Stimulated activated CD4-positive, alpha-beta T cell treated with anti-CD3 and anti-CD28 coated beads, Interleukin-12 subunit alpha, Interleukin-12 subunit beta, amount 100 ng/mL, for 48 hours (primary cell): ENCODE measurements around the gene WNT7A.

ENCODE experiments used
- DNase-seq, 3 donors: peaks; one replicate each; pipeline ENCODE4 v3.0.0-alpha.2; 2020; ENCODE audit warnings: low read depth in 2 of 3, low spot score in 1 of 3

Gene WNT7A

DNA sequence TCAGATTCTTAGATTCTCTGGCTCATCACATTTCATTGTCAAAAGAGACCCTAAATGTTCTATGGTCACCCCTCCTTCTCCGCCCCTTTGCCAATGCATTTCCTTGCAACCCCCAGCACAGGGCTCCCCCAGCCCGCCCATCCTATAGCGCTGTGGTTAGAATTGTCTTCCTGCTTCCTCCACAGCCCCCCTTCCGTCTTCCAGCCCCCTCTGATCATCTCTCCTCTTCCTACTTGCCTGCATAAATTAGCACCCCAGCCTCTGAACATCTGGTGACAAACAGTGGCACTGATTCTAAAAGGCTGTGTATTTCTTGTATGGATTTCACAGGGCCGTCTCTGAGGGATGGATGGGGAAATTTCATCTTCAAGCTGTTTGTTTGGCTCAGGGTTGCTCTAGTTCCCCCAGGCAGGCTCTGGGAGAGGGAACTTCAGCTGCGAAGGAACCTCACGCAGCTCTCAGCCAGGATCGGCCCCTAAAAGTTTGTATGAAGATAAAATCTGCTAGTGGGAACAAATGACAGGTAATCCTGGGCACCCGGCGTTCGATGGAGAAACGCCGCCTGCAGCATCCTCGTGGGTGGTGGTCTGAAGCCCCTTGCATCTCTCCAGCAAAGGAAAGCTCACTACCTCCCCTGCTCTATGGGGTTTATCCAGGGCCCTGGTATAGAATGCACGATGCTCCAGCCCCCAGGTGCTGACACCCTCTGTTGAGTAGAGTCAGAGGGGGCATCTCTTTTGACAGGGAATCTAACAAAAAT, 83.0 kb downstream of the WNT7A start:
- DNase-seq: no peak

- no peak for DNase-seq
These were observed 84.1 kb downstream of the WNT7A start for GRCh38 chr3:13795816-13796215.

DNA sequence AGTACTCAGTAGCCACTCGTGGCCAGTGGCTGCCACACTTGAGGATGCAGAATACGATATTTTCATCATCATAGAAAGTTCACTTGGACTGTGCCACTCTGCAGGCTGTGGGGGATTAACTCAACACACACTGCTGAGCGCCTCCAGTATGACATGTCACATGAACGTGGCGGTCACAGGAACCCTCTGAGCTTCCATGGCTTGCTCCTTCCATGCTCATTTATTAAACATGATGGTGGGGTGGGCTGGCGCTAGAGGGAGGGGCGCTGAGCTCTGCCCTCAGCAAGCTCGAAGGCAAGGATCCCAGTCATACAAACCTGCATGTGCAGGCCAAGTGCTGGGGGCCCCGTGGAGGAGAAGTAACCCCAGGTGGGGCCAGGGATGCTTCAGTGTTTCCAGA, 85.5 kb downstream of the WNT7A start:
- DNase-seq: no peak

- DNase-seq: no peak
These were observed 86.4 kb downstream of the WNT7A start for GRCh38 chr3:13793451-13793850.

DNA sequence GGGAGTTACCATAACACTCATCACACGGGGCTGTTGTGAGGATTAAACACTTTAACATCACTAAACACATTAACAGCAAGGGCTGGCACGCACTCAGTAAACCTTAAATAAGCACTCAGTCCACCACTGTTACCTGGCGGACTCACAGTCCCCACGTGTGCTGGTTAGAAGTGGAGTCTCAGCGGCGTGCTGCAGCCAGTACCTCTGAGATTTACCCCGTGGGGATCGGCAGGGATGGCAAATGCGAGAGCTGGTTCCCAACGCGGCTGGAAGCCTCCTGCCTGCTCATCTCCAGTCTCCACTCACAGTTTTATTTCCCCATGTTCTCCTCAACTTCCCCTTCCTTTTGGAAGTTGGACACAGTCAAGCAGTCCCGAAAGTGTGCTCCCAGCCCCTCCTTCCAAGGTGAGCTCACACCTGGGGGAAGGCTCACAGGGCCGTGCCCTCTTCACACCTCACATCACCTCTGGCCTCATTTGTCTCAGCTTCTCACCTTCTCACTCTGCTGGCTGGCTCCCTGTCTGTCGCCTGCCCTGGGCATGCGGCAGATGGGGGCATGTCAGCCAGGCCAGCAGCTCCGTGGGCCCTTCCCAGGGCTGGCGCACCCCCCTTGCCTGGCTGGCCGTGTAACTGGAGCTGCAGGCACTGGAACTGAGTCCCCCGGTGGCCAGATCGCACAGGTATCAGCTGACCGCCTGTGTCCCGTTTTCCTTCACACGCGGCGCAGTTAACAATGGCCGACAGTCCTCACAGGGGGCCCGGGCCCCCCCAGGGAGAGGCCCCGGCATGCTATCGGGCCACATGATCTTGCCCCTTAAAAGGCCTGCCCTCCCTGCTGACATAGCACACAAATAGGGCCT, 87.1 kb downstream of the WNT7A start:
- no peak for DNase-seq

DNA sequence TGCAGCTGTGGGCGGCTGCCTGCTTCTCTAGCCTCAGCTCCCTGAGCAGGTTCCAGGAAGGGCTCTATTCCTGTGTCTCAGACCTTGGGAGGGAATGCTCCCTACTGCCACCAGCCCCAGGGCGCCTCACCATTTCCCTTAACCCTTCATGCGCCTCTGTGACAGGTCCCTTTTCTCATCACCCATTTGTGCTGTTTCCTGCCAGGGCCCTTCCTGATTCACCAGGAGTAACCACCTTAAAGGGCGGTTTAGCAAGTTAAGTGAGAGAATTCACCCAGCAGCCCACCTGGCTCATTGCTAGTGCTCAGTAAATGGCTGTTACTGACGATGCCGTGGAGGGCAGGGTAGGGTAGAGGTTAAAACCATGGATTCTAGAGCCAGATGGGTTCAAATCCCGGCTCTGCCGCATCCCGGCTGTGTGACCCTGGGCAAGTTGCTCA, 87.8 kb downstream of the WNT7A start:
- DNase-seq: no peak

DNA sequence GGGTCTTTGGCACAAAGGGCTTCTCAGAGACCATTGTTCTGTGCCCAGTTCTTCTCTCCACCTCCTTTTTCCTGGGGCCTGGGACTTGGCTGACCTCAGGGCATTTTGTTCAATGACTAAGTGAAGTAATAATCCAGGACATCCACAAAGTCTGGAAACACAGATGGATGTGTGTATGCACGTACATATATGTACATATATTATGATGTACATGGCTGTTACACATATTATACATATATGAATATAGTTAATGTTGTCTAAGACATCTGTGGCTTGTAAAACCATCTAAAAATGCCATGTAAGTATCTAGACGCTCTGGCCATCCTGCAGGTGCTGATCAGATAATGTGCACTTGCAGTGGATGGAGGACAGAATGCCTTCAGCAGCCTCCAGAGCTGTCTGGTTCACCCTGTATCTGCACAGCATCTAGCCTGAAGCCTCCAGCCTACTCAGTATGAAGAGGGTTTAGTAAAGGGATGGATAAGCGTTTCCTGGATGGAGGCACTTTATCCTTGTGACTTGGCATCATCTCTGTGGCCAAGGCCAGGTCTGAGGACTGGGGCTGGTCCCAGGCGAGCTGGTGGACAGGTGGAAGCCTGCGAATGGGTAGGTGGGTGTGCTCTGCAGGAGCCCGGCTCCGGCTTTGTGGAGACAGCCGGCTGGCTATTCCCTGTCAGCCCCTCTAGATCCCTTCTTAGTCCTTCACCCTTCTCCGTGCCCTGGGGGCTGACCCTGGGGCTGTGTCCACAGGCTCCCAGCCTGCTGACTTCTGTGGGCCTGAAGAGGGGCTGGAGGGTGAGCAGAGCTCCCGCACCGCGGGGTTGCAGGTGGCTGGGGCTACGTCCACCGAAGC, 88.4 kb downstream of the WNT7A start:
- no peak for DNase-seq

DNA sequence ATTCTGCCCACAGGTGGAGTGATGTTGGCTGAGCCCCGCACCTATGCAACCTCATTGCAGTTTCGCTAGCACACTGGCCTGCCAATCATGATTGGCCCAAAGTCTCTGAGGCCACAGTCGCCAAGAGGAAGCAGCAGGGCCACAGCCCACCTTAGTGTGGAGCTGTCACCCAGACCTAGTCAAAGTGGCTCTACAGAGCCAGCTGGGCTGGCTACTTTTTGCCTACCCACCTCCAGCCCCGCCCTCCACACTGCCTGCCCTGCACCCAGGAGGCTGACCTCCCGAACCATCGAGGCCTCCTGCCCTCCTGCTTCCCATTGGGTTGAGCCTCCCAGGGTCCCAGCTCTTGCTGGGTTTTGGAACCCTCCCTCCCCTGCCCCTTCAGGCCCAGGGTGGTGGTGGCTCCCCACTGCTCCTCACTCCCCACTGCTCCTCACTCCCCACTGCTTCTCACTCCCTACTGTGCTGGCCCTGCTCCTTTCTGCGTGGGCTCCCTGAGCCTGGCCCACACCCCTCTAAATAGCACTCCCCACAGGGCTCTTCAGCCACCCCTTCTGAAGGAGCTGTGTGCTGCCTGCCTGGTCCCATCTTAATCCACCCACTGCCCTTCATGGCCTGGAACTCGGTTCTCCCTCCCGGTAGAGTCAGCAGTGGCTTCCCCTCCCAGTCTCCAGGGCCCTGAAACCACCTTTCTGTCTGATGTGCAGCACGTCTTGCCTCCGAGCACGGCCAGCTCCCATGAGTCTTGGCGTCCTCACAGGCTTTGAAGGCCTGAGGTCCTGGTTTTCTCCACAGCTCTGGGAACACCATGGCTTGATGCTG, 89.3 kb downstream of the WNT7A start:
- no peak for DNase-seq

DNA sequence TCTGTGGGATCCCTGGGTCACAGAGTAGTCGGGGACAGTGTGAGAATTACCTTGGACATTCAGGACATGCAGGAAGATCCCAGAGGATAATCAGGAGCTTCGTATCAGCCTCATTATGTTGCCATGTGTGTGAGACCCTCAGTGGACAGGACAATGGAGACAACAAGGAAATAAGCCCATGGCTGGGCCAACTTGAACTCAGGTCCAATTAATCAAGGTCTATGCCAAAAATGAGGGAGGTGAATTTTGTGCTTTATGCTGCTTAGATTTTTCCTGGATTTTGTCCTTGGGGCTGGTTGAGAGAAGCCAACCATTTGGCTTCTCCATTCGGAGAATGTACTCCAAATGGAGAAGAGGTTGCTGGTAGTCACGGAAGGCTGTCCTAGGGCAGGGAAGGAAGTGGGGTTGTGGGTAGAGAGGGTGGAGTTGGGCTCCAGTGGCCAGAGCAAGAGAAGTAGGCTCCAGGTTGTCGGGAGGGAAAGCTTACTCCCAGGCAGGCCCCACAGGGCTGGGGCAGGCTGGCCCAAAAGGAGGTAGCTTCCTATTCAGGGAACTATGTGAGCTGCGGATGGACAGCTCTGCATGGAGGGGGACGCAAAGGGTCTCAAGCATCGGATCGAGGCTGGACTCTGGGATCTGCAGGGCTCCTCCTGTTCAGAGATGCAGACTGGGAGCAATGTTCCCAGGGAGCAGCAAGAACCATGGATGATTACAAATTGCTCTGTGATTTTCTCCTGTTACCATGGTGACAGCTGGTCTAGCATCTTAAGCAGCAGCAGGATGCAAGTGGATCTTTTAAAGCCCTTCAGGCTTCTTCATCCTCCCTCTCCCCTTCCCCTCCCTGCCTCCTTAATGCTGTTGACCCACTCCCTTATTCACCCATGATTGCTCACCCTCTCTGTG, 91.1 kb downstream of the WNT7A start:
- DNase-seq: no peak

- no peak for DNase-seq
These were observed 92.2 kb downstream of the WNT7A start for GRCh38 chr3:13787533-13788132.

DNA sequence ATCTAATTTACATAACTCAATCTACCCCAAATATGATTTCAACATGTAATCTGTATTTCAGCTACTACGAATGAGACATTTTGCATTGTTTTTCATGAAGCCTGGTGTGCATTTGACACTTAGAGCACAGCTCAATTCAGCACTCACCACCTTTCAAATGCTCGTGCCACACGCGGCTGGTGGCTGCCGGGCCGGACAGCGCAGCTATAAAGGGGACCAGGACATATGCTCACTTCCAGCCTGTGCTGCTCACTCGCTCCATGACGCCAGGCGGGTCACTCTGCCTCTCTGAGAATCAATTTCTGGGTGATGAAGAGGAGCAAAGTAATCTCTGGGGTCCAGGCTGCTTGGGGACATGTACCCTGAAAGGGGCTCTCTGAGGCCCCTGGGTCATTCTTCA, 93.1 kb downstream of the WNT7A start:
- no peak for DNase-seq

DNA sequence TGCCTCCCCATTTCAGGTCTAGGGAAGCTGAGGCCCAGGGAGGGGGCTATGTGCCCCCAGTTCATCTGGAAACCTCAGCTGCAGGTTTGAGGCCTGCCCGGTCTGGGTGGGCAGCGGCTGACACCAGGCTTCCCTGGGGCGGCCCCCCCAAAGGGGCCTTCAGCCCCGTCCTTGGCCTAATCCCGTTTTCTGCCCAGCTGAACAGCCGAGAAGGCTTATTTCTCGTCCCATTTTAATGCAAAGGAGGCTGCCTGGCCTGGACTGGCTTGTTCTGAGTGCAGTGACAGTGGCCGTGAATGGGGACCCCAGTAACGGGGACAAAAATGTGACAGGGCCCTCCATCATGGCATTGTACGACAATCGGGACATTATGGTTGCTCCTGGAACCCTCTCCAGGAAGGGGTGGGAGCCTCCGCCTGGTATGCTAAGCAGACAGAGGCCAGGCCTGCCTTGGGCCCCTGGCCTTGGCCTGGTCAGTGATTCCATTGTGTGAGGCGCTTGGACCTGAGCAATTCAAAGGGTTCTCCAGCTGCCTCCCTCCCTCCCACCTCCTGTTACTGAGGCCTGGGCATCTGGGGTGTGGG, 93.9 kb downstream of the WNT7A start:
- DNase-seq: no peak

DNA sequence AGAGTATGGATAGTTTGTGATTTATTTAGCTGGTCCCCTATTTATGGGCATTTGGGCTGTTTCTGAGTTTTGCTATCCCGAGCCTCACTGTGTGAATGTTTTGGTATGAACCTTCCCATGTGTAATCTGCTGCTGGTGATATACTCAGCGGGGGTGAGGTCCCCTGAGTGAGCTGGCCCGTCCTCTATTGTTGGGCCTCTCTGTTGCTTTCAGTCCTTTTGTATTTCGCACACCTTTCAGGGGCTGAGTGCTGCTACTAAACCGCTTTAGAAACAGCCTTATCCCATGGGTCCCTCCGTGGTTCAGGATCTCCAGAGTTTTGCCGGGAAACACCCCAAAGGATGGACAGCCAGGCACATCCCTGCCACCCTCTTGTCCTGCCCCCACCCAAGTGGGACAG, 94.5 kb downstream of the WNT7A start:
- no peak for DNase-seq

DNA sequence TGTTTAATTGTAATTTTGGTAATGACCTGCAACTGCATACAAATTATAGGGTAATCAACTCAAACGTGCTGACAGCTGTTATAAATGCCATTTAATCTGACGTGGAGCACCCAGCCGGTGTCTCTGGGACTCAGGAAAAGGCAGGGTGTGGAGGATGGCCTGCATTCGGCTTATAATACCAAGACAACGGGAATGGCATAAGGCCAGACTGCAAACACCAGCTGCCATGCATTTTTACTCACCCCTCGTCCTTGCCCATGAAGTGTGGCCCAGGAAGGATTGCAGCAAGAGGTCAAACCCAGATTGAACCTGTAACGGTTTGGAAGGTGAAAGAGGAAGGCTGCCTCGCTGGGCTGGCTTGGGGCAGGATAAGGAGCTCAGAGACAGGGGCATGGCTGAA, 96.4 kb downstream of the WNT7A start:
- no peak for DNase-seq

GRCh38 chr3:13782501-13782900, 97.4 kb downstream of the WNT7A start:
- DNase-seq: no peak

- DNase-seq: no peak
These were observed 98.5 kb downstream of the WNT7A start for GRCh38 chr3:13781417-13781816.

DNA sequence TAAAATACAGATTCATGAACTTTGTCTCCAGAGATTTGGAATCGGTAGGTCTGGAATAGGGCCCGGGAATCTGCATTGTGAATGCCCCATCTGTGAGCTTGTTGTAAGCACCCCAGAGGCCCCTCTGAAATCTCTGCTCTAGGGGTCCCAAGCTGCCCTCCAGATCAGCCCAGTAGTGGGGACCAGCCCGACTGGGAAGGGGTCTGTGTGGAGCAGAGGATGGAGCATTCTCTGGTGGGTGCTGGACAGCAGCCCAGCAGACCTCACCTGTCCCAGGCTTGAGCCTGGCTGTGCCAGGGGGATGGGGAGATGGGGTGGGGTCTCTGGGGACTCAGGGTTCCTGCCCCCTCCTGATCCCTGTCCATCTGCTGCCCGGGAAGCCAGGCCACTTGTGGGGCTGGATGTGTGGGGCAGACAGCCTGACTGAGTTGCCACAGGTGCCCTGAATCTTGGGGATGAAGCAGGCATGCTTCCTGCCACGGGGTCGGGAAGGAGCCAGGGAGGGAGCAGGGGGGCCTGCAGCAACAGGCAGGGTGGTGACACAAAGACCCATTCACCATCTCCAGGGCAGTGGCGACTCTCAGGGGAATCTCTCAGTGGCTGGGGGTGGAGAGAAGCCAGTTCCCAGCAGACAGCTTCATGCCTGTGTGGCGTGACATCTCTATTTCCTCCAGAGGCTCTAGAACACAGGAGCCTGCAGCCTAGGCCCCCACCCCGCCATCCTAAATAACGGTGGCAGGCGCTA, 99.3 kb downstream of the WNT7A start:
- no peak for DNase-seq
